Lower leg skin (tissue), 4 donors: ENCODE data around the gene CLIP2. TPM values are rescaled to one million over a fixed set of nuclear protein-coding genes. Genes with fewer than 3 reads are reported as not detected.

ENCODE experiments used
- DNase-seq, 2 donors: peaks; one replicate each; pipeline ENCODE4 v3.0.0-alpha.2; 2019; ENCODE audit warnings: low spot score in 2 of 2
- H3K4me3 ChIP-seq: fragments of 200-600 bp; sonication (generic); 2 replicates; pipeline ENCODE4 v1.5.1; 2017; ENCODE audit warnings: mild to moderate bottlenecking, low read depth; ENCODE audit not compliant: poor library complexity, severe bottlenecking
- POLR2A ChIP-seq, 2 donors: fragments of 450-650 bp; IDR thresholded peaks; one replicate each; pipeline ENCODE4 v1.6.1; 2016 to 2017; ENCODE audit warnings: antibody characterized with exemption in 2 of 2, mild to moderate bottlenecking in 1 of 2, moderate library complexity in 1 of 2
- WGBS, 2 donors: methylation state at CpG; one replicate each; pipeline ENCODE4 v1.1.5; 2018; 5-methylcytosine and 5-hydroxymethylcytosine counted together
- intact Hi-C: fragments of 100-400 bp; cut with DNase I; formaldehyde crosslinking; loops from one replicate; pipeline ENCODE4 v1.15.0; 2023; ENCODE audit warnings: low total_unique reads
- total RNA-seq, 4 donors: library from RNA; depleted of rRNA; stranded (reverse); fragments of >200 nt; gene quantifications; one replicate each; pipeline ENCODE4 v1.1.0, GENCODE V29; 2016
- TF ChIP-seq, protein P1 (sequence below), 3 donors: fragments of 450-650 bp; IDR thresholded peaks; one replicate each; pipeline ENCODE4 v1.5.1; 2016; ENCODE audit warnings: antibody characterized with exemption in 3 of 3, mild to moderate bottlenecking in 3 of 3, moderate library complexity in 2 of 3

The CLIP2 gene
- total RNA-seq, 4 donors from 2014 or later = 29.1 to 60.2 (median 52.5) TPM

DNA sequence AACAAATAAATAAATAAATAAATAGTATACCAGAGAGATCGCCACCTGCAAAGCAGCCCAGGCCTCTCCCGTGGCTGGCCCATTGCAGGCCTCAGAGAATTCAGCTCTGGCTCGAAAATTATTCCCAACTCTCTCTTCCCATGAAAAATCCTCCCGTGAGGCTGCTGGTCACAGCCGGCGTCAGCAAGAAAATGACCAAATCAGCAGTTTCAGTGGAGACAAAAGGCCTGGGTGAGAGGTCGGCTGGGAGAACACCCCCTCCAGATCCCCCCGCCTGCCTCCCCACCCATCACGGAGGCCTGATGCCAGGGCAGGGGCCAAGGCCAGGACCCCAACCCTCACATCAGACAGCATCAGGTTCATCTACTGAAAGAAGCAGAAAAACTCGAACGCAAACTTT, 3.1 kb upstream of the CLIP2 start:
- no peak for DNase-seq
- TF ChIP-seq POLR2A (IDR thresholded peaks at IDR 0.05) = no peak
- TF ChIP-seq, protein P1, sequence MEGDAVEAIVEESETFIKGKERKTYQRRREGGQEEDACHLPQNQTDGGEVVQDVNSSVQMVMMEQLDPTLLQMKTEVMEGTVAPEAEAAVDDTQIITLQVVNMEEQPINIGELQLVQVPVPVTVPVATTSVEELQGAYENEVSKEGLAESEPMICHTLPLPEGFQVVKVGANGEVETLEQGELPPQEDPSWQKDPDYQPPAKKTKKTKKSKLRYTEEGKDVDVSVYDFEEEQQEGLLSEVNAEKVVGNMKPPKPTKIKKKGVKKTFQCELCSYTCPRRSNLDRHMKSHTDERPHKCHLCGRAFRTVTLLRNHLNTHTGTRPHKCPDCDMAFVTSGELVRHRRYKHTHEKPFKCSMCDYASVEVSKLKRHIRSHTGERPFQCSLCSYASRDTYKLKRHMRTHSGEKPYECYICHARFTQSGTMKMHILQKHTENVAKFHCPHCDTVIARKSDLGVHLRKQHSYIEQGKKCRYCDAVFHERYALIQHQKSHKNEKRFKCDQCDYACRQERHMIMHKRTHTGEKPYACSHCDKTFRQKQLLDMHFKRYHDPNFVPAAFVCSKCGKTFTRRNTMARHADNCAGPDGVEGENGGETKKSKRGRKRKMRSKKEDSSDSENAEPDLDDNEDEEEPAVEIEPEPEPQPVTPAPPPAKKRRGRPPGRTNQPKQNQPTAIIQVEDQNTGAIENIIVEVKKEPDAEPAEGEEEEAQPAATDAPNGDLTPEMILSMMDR (IDR thresholded peaks at IDR 0.05) = no peak
- intact Hi-C loops = no loop called here
- whole genome bisulfite sequencing, 2 donors = 87 to 89% methylated on average over 11 of the region's 11 CpGs
- no peak overlapping the region for H3K4me3 ChIP-seq

DNA sequence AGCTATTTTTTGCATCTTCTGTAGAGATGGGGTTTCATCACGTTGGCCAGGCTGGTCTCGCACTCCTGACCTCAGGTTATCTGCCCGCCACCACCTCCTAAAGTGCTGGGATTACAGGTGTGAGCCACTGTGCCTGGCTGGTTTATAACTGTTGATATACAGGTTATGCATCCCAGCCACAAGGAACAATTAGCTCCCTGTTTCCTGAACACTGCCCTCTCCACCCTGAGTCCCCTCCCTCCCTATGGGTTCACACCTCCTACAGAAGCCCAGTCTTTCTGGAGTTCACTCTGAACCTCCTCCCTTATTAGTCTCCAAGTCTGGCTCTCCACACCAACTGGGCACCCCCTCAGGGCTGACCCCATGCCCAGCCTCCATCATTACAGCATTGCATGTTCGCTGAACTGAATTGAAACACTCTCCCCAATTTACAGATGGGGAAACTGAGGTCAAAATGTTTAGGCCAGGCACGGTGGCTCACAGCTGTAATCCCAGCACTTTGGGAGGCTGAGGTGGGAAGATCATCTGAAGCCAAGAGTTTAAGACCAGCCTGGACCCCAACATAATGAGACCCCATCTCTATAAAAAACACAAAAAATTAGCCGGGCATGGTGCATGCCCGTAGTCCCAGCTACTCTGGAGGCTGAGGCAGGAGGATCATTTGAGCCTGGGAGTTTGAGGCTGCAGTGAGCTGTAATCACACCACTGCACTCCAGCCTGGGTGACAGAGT, 1.7 kb upstream of the CLIP2 start:
- no peak for DNase-seq
- H3K4me3 ChIP-seq = no peak overlapping the region
- WGBS, 2 donors = 75 to 84% methylated on average over 7 of the region's 7 CpGs
- intact Hi-C loops = no loop called here
- no peak for TF ChIP-seq POLR2A (IDR thresholded peaks at IDR 0.05)
- TF ChIP-seq, protein P1 (IDR thresholded peaks at IDR 0.05) = no peak

DNA sequence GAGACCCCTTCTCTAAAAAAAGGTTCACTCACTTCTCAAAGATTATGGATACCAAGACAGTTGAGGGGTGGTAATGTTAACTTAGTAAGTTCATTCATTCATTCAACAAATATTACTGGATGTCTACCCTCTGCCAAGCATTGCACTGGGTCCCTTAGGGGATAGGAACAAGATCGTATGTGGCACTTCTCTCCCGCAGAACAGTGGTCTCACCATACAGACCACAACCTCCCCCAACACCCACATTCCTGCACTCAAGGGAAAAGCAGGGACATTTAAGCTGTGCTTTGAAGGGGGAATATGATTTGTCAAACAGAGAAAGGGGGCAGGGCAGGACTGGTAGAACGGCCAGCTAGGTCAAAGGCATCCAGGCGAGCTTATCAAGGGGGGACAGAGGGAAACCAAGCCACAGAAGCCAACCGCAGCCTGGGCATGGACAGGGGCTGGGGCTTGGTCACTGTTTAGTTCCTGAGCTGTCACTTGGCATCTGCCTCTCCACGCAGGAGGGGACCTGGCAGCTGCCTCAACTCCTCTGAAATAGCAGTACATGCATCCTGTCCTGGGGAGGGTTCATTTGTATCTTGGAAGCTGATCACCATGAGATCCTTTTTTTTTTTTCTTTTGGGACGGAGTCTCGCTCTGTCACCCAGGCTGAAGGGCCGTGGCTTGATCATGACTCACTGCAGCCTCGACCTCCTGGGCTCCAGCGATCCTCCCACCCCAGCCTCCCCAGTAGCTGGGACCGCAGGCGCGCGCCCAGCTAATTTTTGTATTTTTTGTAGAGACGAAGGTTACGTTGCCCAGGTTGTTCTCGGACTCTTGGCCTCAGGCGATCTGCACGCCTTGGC, 949 bp upstream of the CLIP2 start:
- TF ChIP-seq POLR2A (IDR thresholded peaks at IDR 0.05) = no peak
- TF ChIP-seq, protein P1 (IDR thresholded peaks at IDR 0.05) = no peak
- no peak overlapping the region for H3K4me3 ChIP-seq
- intact Hi-C loops = no loop called here
- WGBS, 2 donors = 36 to 45% methylated on average over 20 of the region's 20 CpGs
- DNase-seq = no peak

DNA sequence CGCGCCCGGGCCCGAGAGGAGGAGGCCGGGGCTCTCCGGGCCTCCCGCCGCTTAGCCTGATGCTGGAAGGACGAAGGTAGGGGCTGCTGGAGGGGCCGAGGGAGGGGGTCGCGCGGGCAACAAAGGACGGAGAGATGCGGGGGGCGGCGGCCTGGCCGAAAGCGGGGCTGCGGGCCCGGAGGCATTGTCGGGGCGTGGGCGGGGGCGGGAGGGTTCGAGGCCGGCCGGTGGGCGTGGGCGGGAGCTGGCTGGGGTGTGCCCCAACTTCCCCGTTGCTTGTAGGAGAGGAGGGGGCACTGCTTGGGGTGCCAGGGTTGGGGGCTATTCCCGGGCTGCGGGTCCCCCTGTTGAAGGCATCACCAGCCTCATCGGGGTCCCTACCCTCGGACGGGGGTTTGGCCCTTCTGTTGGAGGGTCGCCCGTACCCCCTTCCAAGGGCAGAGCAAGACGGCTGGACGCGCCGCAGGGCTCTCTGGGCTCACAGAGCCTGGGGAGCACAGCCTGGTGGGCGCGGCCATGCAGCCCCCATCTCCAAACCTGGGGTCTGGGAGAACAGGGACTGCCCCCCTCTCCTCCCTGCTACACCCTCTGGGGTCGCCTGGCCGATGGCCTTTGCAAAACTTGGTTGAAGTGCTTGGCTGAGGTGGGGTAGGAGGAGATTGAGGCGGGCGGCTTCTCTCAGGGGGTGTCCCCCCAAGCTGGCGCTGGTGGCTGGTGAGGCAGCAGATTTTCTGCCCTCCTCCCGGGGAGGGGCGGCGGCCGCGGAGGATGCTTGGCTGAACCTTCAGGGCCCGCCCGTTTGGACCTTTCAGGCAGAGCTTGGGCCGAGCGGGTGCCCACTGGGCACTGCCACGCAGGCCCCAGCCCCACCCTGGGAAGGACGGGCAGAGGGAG, 699 bp downstream of the CLIP2 start:
- WGBS, 2 donors = 1 to 2% methylated on average over 30 to 33 of the region's 60 CpGs
- intact Hi-C loops = no loop called here
- TF ChIP-seq, protein P1 (IDR thresholded peaks at IDR 0.05) = no peak
- no peak for TF ChIP-seq POLR2A (IDR thresholded peaks at IDR 0.05)
- peak overlapping the region; percentile 79 for H3K4me3 ChIP-seq
- peak in 1 of 2 donors; percentile 92 for DNase-seq

DNA sequence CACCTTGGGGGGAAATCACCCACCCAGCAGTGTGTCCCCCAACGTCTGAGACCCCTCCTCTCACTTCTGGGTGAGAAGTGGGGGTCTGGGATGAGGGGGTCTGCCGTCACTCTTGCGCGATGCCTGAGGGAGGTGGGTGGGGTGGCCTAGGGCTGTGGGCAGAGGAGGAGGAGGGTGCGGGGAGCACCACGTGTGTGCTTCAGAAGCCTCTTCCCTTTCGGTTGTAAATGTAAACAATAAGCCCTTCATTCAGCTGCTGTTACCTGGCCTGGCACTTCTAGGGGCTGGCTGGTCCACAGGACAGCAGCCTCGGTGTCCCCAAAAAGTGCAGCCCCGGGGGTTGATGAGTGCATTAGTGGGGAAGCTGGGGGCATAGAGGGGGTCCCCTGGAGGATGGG, 1.3 kb downstream of the CLIP2 start:
- intact Hi-C loops = no loop called here
- 12 to 24% methylated on average over 9 of the region's 9 CpGs for WGBS, 2 donors
- no peak overlapping the region for H3K4me3 ChIP-seq
- no peak for DNase-seq
- TF ChIP-seq, protein P1 (IDR thresholded peaks at IDR 0.05) = no peak
- TF ChIP-seq POLR2A (IDR thresholded peaks at IDR 0.05) = no peak
